Measurements from ENCODE around the gene DNAJB2.
"Not testable (repeated sequence)": the region's sequence is repeated elsewhere in the genome, so short reads cannot be mapped to it uniquely, and the experiment has no call there.

Gene DNAJB2

DNA sequence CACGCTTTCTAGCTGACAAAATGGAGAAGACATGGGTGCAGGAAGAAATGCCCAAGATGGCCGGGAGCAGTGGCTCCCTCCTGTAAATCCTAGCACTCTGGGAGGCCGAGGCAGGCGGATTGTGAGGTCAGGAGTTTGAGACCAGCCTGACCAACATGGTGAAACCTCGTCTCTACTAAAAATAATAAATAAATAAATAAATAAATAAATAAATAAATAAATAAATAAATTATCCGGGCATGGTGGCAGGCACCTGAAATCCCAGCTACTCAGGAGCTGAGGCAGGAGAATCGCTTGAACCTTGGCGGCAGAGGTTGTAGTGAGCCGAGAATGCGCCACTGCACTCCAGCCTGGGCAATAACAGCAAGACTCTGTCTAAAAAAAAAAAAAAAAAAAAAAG lies 20.2 kb upstream of the DNAJB2 start:
- DNase-seq (ENCODE audit: low read depth, low spot score) = not testable (repeated sequence)

DNA sequence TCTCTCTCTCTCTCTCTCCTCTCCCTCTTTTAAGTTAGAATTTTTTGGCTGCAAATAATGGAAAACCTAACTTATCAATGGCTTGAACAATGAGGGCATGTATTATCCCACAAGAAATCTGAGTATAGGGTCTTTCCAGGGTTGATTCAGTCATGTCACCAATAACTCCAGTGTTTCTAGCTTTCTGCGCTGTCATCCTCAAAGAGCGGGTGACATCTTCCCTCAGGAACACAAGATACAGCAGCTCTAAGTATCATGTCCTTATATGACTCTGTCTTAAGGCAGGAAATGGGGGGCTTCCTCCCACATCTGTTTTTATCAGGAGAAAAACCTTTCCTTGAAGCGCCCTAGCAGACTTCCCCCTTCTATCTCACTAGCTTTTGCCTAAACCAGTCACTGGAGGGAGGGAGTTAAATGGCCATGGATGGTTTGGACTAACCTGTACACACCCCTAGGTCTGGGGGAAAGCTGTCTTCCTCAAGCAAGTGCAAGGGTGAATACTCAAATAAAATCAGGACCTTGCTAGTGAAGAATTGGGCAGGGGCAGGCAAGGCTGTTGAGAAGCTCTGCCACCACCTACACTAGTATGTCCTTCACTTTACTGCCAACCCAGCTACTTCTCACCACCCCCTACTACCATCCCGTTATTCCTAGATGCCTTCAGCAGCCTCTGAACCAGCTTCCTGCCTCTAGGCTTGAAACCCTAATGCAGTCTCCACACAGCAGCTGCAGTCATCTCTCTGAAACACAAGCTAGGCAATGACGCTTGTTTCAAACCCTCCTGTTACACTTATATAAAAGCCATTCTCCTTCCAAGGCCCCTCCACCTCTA lies 17.9 kb upstream of the DNAJB2 start:
- no peak for DNase-seq (ENCODE audit: low read depth, low spot score)

DNA sequence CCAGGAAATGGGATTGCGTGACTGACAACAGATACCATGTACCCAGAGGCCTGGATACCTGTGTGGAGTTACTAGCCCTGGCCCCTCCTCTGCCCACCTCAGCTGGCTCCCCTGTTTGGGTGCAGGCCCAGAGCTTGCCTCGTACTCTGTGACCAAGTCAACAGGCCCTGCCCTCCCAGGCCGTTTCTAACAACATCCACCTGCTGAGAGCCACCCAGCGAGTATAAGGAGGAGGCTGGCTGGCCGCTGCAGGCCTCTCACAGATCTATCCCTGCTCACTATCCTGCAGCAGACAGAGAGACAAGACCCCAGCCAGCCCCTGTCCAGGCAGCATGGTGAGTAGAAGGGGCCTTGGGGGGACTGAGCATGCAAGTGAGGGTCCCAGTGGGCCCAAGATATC lies 12.9 kb upstream of the DNAJB2 start:
- no peak for DNase-seq (ENCODE audit: low read depth, low spot score)

DNA sequence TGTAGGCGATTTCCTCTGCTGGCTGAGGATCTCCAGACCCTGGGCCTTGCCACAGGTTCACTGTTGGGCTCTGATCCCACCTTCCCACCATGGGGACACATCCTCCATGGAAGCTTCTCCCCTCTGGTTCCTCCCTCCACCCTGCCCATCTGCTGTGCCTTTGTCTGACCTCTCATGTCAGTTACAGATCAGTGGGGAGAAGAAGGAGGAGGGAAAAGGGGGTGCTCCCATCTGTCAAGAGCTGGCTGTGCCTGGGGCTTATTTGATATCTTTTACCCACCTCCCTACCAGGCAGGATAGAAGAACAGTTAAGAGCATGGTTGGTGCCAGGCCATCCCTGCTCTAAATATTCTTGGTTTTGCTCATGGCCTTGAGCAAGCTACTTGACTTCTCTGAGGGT lies 12.3 kb upstream of the DNAJB2 start:
- no peak for DNase-seq (ENCODE audit: low read depth, low spot score)

DNA sequence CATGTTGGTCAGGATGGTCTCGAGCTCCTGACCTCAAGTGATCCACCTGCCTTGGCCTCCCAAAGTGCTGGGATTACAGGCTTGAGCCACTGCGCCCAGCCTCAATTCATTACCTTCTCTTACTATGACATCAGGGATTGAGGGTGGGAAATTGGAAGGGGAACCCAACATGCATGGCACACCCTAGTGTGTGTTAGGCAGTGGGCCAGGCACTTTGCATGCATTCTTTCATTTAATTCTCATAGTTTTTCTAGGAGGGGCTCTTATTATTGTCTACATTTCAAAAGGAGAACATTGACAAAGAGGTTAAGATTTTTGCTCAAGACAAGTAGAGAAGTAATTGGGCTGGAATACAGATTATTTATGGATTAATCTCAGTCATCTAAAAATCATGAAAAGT lies 10.9 kb upstream of the DNAJB2 start:
- no peak for DNase-seq (ENCODE audit: low read depth, low spot score)

DNA sequence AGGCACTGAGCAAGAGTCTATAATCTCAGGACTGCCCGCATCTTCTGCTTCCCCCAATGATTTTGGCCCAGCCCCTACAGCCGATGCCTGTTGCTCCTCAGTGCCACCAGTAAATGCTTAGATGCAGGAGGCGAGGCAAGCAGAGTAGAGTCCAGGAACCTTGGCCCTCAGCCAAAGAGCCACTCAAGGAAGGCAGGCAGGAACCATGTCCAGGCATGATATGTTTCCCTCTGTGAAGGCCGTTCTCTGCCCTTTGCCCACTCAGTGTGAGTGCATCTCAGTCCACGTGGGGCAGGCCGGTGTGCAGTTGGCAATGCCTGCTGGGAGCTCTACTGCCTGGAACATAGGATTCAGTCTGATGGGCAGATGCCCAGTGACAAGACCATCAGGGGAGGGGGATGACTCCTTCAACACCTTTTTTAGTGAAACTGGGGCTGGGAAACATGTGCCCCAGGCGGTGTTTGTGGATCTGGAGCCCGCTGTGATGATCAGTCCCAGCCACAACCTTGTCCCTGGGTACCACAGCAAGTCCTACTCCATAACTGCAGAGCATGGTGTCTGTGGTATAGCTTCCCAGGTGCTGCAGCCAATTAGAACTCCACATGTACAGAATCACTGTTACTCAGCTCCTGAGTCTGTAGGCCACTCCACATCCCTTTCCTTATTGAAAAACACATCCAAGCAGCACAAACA lies 9.7 kb upstream of the DNAJB2 start:
- DNase-seq (ENCODE audit: low read depth, low spot score) = no peak

DNA sequence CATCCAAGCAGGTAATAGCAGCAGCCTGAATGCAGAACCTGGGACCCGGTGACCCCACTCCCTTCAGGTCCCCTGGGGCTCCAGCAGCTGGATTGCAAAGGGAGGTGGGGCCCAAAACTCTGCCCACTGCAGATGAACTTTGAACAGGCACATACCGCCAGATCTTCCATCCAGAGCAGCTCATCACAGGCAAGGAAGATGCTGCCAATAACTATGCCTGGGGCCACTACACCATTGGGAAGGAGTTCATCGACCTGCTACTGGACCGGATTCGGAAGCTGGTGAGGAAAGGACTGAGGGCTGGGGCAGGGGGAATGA lies 9.2 kb upstream of the DNAJB2 start:
- no peak for DNase-seq (ENCODE audit: low read depth, low spot score)

DNA sequence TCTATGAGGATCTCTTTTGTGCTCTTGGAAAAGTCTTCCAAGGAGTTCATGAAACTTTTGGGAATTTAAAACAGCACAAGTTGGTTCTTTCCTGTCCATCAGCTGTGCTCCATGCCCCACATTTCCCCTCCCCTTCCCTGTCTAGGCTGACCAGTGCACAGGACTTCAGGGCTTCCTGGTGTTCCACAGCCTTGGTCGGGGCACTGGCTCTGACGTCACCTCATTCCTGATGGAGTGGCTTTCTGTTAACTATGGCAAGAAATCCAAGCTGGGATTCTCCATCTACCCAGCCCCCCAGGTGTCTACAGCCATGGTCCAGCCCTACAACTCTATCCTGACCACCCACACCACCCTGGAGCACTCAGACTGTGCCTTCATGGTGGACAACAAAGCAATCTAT lies 8.1 kb upstream of the DNAJB2 start:
- DNase-seq (ENCODE audit: low read depth, low spot score) = no peak

DNA sequence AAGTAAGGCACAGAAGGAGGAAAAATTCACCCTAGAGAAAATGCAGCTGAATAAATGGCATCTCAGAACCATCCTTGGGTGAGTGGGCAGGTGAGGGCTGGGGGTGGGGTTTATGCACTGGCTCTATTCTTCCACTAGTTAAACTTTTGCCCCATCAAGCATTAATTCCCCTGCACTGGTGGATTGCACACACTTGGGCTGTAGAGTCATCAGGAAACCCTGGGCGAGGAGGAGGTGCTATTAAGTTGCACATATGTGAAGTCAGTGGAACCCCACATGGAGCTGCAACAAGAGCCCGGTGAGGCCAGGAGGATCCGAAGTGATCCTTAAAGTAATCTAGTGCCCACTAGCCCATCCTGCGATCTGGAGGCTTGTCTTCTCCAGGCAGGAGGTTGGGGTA lies 6.8 kb upstream of the DNAJB2 start:
- no peak for DNase-seq (ENCODE audit: low read depth, low spot score)

DNA sequence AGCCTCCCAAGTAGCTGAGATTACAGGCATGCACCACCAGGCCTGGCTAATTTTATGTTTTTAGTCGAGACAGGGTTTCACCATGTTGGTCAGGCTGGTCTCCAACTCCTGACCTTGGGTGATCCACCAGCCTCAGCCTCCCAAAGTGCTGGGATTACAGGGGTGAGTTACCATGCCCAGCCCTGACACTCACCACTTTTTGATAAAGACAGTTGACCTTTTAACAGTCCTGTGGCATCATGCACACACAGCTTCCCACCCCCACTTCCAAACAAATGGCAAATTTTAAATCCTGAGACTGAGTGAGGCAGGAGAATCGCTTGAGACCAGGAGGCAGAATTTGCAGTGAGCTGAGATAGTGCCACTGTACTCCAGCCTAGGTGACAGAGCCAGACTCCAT lies 6.2 kb upstream of the DNAJB2 start:
- DNase-seq (ENCODE audit: low read depth, low spot score) = no peak

DNA sequence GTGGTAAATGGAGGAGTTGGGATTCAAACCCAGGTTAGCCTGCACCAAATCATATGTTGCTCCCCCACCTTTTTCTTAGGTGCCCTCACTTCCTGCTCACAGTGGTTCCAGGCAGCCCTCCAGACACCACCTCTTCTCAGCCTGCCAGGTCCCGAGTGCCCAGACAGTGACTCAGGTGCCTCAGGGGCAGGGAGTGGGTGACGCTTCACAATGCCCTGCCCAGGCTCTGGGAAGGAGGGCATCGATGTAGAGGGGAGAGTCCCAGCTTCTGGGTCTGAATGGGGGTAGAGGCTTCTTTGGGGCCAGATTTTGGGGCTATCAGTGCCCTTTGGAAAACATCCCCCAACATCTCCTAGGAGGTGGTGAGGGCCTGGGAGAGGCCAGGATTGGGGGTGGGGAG lies 5.2 kb upstream of the DNAJB2 start:
- DNase-seq (ENCODE audit: low read depth, low spot score) = no peak

DNA sequence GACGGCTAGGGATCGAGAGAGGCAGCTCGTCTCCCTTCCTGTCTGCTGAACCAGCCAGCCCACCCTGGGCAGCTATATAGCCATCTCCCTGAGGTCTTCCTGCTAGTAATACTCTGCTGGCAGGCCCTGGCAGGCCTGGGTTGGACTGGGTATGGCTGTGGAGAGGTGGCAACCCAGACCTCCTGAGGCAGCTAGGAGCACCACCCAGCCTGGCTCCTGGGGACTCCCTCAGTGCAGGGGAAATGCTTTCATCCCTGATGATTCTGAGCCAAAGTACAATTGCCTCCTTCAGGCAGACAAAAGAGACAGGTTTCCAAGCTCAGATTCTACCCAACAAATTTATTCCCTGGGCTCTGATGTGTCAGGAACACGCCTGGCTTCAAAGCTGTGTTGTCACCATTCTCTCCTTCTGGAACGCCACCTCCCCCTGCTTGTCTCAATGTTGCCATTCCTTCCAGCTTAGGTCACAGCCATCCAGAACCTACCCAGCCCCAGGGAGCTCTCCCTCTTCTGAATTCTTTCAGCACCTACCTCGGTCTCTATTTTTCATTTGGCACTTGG lies 4.7 kb upstream of the DNAJB2 start:
- no peak for DNase-seq (ENCODE audit: low read depth, low spot score)

DNA sequence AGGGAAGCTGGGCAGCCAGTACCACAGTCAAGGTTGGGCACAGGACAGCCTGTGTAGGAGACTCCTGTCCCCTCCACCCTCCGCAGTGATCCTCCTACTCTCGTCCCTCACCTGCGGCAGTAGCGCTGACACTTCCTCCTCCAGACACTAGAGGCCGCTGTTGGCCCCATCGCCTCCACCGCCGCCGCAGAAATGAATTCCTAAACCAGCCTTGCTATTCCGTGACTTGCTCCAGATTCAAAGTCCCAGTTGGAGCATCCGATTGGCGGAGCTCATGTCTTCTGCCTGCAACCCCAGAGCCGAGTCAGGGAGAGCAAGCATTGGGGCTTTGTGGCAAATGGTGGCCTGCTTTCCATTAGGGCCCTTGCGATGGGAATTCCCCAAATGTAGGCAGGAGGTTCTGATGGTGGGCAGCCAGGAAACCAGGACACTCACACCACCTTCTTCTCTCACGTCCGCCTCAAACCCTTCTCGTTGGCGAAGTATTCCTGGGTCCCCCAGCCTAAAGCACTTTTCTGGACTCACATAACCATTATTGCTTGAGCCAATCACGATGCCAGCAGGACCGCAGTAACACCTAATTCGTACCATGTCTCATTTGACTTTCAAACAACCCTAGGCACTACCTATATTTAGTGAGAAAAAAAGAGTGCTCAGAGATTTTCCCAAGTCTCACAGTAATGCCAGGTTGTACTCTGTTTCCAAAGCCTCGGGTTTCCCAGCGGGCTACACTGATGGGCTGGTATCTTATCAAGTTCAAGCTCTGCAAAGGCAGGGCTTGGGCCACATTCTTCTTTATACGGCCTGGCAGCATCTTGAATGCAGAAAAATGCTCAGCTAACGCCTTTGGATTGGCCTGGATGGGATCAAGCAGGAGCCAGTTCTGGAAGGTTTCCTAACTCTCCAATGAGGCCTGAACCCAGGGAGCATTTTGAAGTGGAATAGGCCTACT lies 1.2 kb upstream of the DNAJB2 start:
- no peak for DNase-seq (ENCODE audit: low read depth, low spot score)

DNA sequence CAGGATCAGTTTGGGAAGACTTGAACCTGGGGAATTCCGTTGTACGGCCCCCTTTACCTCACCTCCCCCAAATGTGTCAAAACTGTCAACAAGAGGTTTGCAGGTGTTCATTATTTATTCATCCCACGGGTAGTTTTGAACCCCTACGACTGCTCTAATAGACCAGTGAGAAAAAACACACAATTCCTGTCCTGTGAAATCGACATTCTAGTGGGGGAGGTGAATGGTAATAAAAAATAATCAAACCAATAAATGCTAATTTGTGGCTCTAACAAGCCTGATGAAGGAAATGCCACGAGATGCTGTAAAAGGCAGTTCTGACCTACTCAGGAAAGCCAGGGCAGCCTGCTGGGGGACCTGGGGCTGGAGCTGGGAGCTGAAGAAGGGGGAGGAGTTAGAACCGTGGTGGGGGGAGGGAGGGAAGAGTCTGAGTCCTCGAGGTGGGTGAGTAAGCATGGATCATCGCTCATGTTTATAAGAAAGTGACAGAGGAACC lies 463 bp upstream of the DNAJB2 start:
- no peak for DNase-seq (ENCODE audit: low read depth, low spot score)

DNA sequence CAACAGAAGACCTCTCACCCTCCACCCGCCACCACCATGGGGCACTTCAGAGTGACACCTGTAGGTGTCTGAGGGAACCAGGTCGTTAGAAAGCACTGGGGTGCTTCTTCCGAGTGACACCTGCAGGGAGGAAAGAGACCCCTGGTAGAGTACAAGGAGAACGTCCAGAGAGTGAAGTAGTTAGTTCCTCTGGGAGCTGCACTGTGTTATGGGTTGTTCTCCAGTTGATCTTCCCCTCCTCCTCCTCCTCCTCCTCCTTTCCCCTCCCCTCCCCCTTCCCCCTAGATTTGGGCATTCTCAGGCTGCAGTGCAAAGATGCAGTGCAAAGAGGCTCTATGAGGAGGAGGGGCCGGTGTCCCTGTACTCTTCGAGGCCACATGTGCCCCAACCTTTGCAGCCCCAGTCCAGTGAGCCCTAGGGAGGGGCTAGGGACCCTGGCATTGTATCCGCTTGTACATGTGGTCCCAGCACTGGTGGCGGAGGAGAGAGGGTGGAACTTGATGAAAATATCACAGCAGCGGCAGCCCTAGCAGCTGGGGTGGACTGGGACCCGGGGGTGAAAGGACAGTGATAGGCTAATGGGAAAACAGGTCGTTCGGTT lies 850 bp downstream of the DNAJB2 start:
- DNase-seq (ENCODE audit: low read depth, low spot score) = no peak

DNA sequence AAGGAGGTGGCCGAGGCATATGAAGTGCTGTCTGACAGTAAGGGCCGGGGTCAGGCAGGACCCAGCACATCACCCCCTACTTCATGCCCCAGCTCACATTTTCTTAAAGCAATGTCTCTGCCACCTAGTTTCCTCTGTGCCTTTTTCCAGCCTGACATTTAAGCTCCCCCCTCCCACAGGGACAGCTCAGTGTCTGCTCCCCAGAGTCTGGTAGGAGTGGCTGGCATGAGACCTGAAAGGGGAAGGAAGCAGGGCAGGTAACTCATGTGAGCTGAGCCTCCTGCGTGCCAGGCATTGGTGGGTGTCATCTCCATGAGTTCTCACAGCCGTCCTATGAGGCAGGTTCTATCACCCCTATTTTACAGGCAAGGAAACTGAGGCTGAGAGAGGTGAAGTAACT lies 1.5 kb downstream of the DNAJB2 start:
- DNase-seq (ENCODE audit: low read depth, low spot score) = no peak

DNA sequence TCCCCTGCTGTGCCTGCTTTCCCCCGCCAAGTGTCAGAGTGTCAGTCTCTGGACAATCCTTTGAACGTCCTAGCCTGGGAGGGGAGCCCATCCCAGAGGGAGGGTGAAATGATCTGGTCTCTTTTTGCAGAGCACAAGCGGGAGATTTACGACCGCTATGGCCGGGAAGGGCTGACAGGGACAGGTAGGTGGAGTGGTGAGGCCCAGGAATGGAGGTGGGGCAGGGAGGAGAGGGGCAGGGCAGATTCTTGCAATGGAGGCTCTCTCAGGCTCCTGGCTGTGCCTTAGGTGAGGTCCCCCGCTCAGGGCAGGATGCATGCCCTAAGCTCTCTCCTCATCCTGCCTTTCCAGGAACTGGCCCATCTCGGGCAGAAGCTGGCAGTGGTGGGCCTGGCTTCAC lies 2.4 kb downstream of the DNAJB2 start:
- DNase-seq (ENCODE audit: low read depth, low spot score) = no peak

DNA sequence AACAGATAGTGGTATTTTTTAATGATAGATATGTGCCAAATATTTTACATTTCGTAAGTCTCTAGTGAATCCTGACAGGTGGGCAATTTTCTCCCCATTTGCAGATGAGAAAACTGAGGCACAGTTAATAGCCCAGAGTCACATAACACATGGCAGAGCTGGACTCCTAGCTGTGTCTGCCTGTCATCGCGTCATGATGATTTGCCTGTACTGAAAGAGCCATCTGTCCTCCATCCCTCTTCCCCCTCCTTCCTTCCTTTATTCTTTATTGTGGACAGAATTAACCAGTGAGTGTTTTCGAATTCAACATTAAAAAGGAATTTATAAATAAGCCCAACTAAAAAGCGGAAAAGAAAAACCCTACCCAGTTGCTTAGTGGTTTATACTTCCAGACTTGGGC lies 3.2 kb downstream of the DNAJB2 start:
- DNase-seq (ENCODE audit: low read depth, low spot score) = no peak

DNA sequence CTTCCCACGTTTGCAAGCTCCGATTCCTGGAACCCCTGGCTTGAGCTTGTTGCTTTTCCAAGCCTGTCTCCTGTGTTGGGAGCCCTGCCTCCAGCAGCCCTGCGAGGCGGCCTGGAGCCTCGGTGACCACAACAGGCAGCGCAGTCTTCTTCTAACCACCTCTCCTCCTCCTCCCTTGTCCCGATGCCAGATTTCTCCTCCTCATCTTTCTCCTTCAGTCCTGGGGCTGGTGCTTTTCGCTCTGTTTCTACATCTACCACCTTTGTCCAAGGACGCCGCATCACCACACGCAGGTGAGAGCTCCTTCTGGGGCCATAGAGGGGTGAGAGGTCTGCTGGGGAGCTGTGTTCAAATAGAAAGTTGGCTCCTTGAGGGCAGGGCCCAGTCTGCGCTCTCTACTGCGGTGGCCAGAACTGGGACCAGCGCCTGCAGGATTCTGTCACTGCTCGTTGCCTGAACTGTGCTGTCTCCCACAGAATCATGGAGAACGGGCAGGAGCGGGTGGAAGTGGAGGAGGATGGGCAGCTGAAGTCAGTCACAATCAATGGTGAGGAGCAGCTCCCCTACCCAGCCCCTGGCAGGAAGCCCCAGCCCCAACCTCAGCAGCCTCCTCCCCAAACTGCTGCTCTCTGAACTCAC lies 3.9 kb downstream of the DNAJB2 start:
- no peak for DNase-seq (ENCODE audit: low read depth, low spot score)

DNA sequence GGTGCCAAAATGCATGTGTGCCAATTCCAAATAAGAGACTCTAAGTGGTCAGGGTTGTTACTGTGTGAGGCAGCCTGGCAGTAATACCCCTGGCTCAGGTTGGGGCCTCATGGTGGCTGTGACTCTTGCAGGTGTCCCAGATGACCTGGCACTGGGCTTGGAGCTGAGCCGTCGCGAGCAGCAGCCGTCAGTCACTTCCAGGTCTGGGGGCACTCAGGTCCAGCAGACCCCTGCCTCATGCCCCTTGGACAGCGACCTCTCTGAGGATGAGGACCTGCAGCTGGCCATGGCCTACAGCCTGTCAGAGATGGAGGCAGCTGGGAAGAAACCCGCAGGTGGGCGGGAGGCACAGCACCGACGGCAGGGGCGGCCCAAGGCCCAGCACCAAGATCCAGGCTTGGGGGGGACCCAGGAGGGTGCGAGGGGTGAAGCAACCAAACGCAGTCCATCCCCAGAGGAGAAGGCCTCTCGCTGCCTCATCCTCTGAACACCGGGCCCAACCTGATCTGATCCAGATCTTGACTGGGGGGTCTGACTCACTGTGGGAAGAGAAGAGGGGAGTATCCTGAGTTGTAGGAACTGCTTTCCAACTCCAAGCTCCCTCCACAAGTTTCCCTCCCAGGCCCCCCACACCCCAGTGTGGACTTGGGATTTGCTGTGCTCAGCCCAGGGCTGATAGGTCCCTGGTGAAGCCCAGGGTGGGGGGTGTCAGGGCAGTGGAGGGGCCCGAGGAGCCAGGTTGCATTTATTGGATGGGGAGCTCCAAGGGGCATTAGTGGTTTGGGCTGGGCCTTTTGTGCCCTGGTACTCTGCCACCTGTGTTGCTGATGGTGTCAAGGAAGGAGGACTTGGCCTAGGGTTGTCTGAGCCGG lies 5.6 kb downstream of the DNAJB2 start:
- DNase-seq (ENCODE audit: low read depth, low spot score) = no peak

Measured in brain pericyte (primary cell).